ENCODE results near the gene TM9SF2.
"Not testable (repeated sequence)": the region's sequence is repeated elsewhere in the genome, so short reads cannot be mapped to it uniquely, and the experiment has no call there.

TM9SF2 gene

GRCh38 chr13:99568901-99569300 lies 67.6 kb downstream of the TM9SF2 start:
- H3K4me3 ChIP-seq (ENCODE audit: low read depth in 1 of 2, low read length in 2 of 2): not testable (repeated sequence)

GRCh38 chr13:99572131-99572530 lies 70.9 kb downstream of the TM9SF2 start:
- Histone ChIP-seq H3K9ac (ENCODE audit: low read depth in 1 of 2, low read length in 2 of 2) (no peak overlapping the region), H3K27me3 (ENCODE audit: control insufficient read depth in 1 of 2, insufficient read depth in 2 of 2, low read length in 2 of 2) (no peaks in the 10 kb centered on the region), H3K27ac (ENCODE audit: low read depth, low read length) (no peak overlapping the region), H3K4me1 (ENCODE audit: control insufficient read depth in 1 of 2, insufficient read depth in 2 of 2, low read length in 2 of 2) (no peaks in the 10 kb centered on the region), H3K36me3 (ENCODE audit: control insufficient read depth in 1 of 2, insufficient read depth in 2 of 2, low read length in 2 of 2) (no peaks in the 10 kb centered on the region), H3K9me3 (ENCODE audit: control insufficient read depth in 1 of 2, low read length in 2 of 2) (no peaks in the 10 kb centered on the region), H3K4me3 (ENCODE audit: low read depth in 1 of 2, low read length in 2 of 2) (no peak overlapping the region)

More at GRCh38 chr13:99568901-99569300, 67.6 kb downstream of the TM9SF2 start:
- H3K4me1 ChIP-seq (ENCODE audit: control insufficient read depth in 1 of 2, insufficient read depth in 2 of 2, low read length in 2 of 2); H3K9me3 ChIP-seq (ENCODE audit: control insufficient read depth in 1 of 2, low read length in 2 of 2); H3K9ac ChIP-seq (ENCODE audit: low read depth in 1 of 2, low read length in 2 of 2); H3K27me3 ChIP-seq (ENCODE audit: control insufficient read depth in 1 of 2, insufficient read depth in 2 of 2, low read length in 2 of 2); H3K27ac ChIP-seq (ENCODE audit: low read depth, low read length): not testable (repeated sequence)
- peaks cover 3 to 16% of the 10 kb centered on the region in 2 donors for H3K36me3 ChIP-seq (ENCODE audit: control insufficient read depth in 1 of 2, insufficient read depth in 2 of 2, low read length in 2 of 2)

GRCh38 chr13:99572921-99573320 lies 71.6 kb downstream of the TM9SF2 start:
- H3K9ac ChIP-seq (ENCODE audit: low read depth in 1 of 2, low read length in 2 of 2): no peak overlapping the region
- no peak overlapping the region for H3K4me3 ChIP-seq (ENCODE audit: low read depth in 1 of 2, low read length in 2 of 2)
- H3K9me3 ChIP-seq (ENCODE audit: control insufficient read depth in 1 of 2, low read length in 2 of 2): no peaks in the 10 kb centered on the region
- no peaks in the 10 kb centered on the region for H3K4me1 ChIP-seq (ENCODE audit: control insufficient read depth in 1 of 2, insufficient read depth in 2 of 2, low read length in 2 of 2)
- H3K27me3 ChIP-seq (ENCODE audit: control insufficient read depth in 1 of 2, insufficient read depth in 2 of 2, low read length in 2 of 2): no peaks in the 10 kb centered on the region
- H3K36me3 ChIP-seq (ENCODE audit: control insufficient read depth in 1 of 2, insufficient read depth in 2 of 2, low read length in 2 of 2): no peaks in the 10 kb centered on the region
- H3K27ac ChIP-seq (ENCODE audit: low read depth, low read length): no peak overlapping the region

- peaks cover 7 to 8% of the 10 kb centered on the region in 2 donors for H3K4me1 ChIP-seq (ENCODE audit: control insufficient read depth in 1 of 2, insufficient read depth in 2 of 2, low read length in 2 of 2)
- no peak overlapping the region for H3K4me3 ChIP-seq (ENCODE audit: low read depth in 1 of 2, low read length in 2 of 2)
- H3K27ac ChIP-seq (ENCODE audit: low read depth, low read length): no peak overlapping the region
- no peaks in the 10 kb centered on the region for H3K9me3 ChIP-seq (ENCODE audit: control insufficient read depth in 1 of 2, low read length in 2 of 2)
- no peaks in the 10 kb centered on the region for H3K27me3 ChIP-seq (ENCODE audit: control insufficient read depth in 1 of 2, insufficient read depth in 2 of 2, low read length in 2 of 2)
- H3K9ac ChIP-seq (ENCODE audit: low read depth in 1 of 2, low read length in 2 of 2): no peak overlapping the region
- H3K36me3 ChIP-seq (ENCODE audit: control insufficient read depth in 1 of 2, insufficient read depth in 2 of 2, low read length in 2 of 2): no peaks in the 10 kb centered on the region
These were observed 74.3 kb downstream of the TM9SF2 start for GRCh38 chr13:99575376-99576120.

- Histone ChIP-seq H3K4me3 (ENCODE audit: low read depth in 1 of 2, low read length in 2 of 2) (no peak overlapping the region), H3K36me3 (ENCODE audit: control insufficient read depth in 1 of 2, insufficient read depth in 2 of 2, low read length in 2 of 2) (no peaks in the 10 kb centered on the region), H3K27me3 (ENCODE audit: control insufficient read depth in 1 of 2, insufficient read depth in 2 of 2, low read length in 2 of 2) (no peaks in the 10 kb centered on the region), H3K9me3 (ENCODE audit: control insufficient read depth in 1 of 2, low read length in 2 of 2) (no peaks in the 10 kb centered on the region), H3K9ac (ENCODE audit: low read depth in 1 of 2, low read length in 2 of 2) (no peak overlapping the region), H3K27ac (ENCODE audit: low read depth, low read length) (no peak overlapping the region), H3K4me1 (ENCODE audit: control insufficient read depth in 1 of 2, insufficient read depth in 2 of 2, low read length in 2 of 2) (peaks cover 7 to 8% of the 10 kb centered on the region in 2 donors)
These were observed 77.0 kb downstream of the TM9SF2 start for GRCh38 chr13:99577934-99578917.

GRCh38 chr13:99580500-99581268 lies 79.4 kb downstream of the TM9SF2 start:
- Histone ChIP-seq H3K9me3 (ENCODE audit: control insufficient read depth in 1 of 2, low read length in 2 of 2) (no peaks in the 10 kb centered on the region), H3K36me3 (ENCODE audit: control insufficient read depth in 1 of 2, insufficient read depth in 2 of 2, low read length in 2 of 2) (no peaks in the 10 kb centered on the region), H3K4me3 (ENCODE audit: low read depth in 1 of 2, low read length in 2 of 2) (no peak overlapping the region)

GRCh38 chr13:99582511-99582910 lies 81.2 kb downstream of the TM9SF2 start:
- H3K9me3 ChIP-seq (ENCODE audit: control insufficient read depth in 1 of 2, low read length in 2 of 2): no peaks in the 10 kb centered on the region

More at GRCh38 chr13:99580500-99581268, 79.4 kb downstream of the TM9SF2 start:
- Histone ChIP-seq H3K4me1 (ENCODE audit: control insufficient read depth in 1 of 2, insufficient read depth in 2 of 2, low read length in 2 of 2) (peaks cover 7 to 8% of the 10 kb centered on the region in 2 donors), H3K27ac (ENCODE audit: low read depth, low read length) (no peak overlapping the region), H3K9ac (ENCODE audit: low read depth in 1 of 2, low read length in 2 of 2) (no peak overlapping the region), H3K27me3 (ENCODE audit: control insufficient read depth in 1 of 2, insufficient read depth in 2 of 2, low read length in 2 of 2) (no peaks in the 10 kb centered on the region)

GRCh38 chr13:99585609-99586008 lies 84.3 kb downstream of the TM9SF2 start:
- H3K4me3 ChIP-seq (ENCODE audit: low read depth in 1 of 2, low read length in 2 of 2): no peak overlapping the region
- H3K36me3 ChIP-seq (ENCODE audit: control insufficient read depth in 1 of 2, insufficient read depth in 2 of 2, low read length in 2 of 2): no peaks in the 10 kb centered on the region
- H3K27ac ChIP-seq (ENCODE audit: low read depth, low read length): no peak overlapping the region
- no peak overlapping the region for H3K9ac ChIP-seq (ENCODE audit: low read depth in 1 of 2, low read length in 2 of 2)
- no peaks in the 10 kb centered on the region for H3K27me3 ChIP-seq (ENCODE audit: control insufficient read depth in 1 of 2, insufficient read depth in 2 of 2, low read length in 2 of 2)
- H3K9me3 ChIP-seq (ENCODE audit: control insufficient read depth in 1 of 2, low read length in 2 of 2): no peaks in the 10 kb centered on the region
- no peaks in the 10 kb centered on the region for H3K4me1 ChIP-seq (ENCODE audit: control insufficient read depth in 1 of 2, insufficient read depth in 2 of 2, low read length in 2 of 2)

More at GRCh38 chr13:99582511-99582910, 81.2 kb downstream of the TM9SF2 start:
- peaks cover 7 to 8% of the 10 kb centered on the region in 2 donors for H3K4me1 ChIP-seq (ENCODE audit: control insufficient read depth in 1 of 2, insufficient read depth in 2 of 2, low read length in 2 of 2)
- no peak overlapping the region for H3K27ac ChIP-seq (ENCODE audit: low read depth, low read length)
- no peak overlapping the region for H3K4me3 ChIP-seq (ENCODE audit: low read depth in 1 of 2, low read length in 2 of 2)
- H3K27me3 ChIP-seq (ENCODE audit: control insufficient read depth in 1 of 2, insufficient read depth in 2 of 2, low read length in 2 of 2): no peaks in the 10 kb centered on the region
- H3K9ac ChIP-seq (ENCODE audit: low read depth in 1 of 2, low read length in 2 of 2): no peak overlapping the region
- H3K36me3 ChIP-seq (ENCODE audit: control insufficient read depth in 1 of 2, insufficient read depth in 2 of 2, low read length in 2 of 2): no peaks in the 10 kb centered on the region

GRCh38 chr13:99587021-99587420 lies 85.7 kb downstream of the TM9SF2 start:
- Histone ChIP-seq H3K4me3 (ENCODE audit: low read depth in 1 of 2, low read length in 2 of 2) (no peak overlapping the region), H3K9me3 (ENCODE audit: control insufficient read depth in 1 of 2, low read length in 2 of 2) (no peaks in the 10 kb centered on the region), H3K36me3 (ENCODE audit: control insufficient read depth in 1 of 2, insufficient read depth in 2 of 2, low read length in 2 of 2) (no peaks in the 10 kb centered on the region), H3K27ac (ENCODE audit: low read depth, low read length) (no peak overlapping the region), H3K9ac (ENCODE audit: low read depth in 1 of 2, low read length in 2 of 2) (no peak overlapping the region), H3K4me1 (ENCODE audit: control insufficient read depth in 1 of 2, insufficient read depth in 2 of 2, low read length in 2 of 2) (no peaks in the 10 kb centered on the region), H3K27me3 (ENCODE audit: control insufficient read depth in 1 of 2, insufficient read depth in 2 of 2, low read length in 2 of 2) (no peaks in the 10 kb centered on the region)
